CD8-positive, alpha-beta memory T cell (primary cell): ENCODE results near the gene PRKAA2. TPM values are rescaled to one million over a fixed set of nuclear protein-coding genes. Genes with fewer than 3 reads are reported as not detected.

Source experiments
- CTCF ChIA-PET: fragments of 350-600 bp; sonication (Branson Sonifier 250); formaldehyde crosslinking; loops from one replicate; lab custom pipeline; 2021; ENCODE audit warnings: antibody characterized with exemption; lab: Charles Lee
- POLR2A ChIA-PET: fragments of 350-600 bp; sonication (Branson Sonifier 250); formaldehyde crosslinking; loops from one replicate; lab custom pipeline; 2021; ENCODE audit warnings: antibody characterized with exemption; lab: Charles Lee
- DNase-seq, 5 donors: peaks; one replicate each; pipeline versions ENCODE4 v3.0.0 to v3.0.0-alpha.2; 2020 to 2022; ENCODE audit warnings: mixed read lengths in 1 of 5
- H3K27ac ChIP-seq: one replicate; pipeline ENCODE4 v1.7.0; 2013; ENCODE audit warnings: low read depth, mild to moderate bottlenecking, low read length, moderate library complexity
- H3K27me3 ChIP-seq: 2 replicates; pipeline ENCODE4 v1.7.0; 2013; ENCODE audit warnings: low read length, mild to moderate bottlenecking; ENCODE audit not compliant: insufficient read depth, poor library complexity, severe bottlenecking
- H3K36me3 ChIP-seq: 2 replicates; pipeline ENCODE4 v1.7.0; 2013; ENCODE audit warnings: mild to moderate bottlenecking, low read length, moderate library complexity; ENCODE audit not compliant: insufficient read depth
- H3K4me1 ChIP-seq: 2 replicates; pipeline ENCODE4 v1.7.0; 2013; ENCODE audit warnings: mild to moderate bottlenecking, low read length, moderate library complexity; ENCODE audit not compliant: insufficient read depth
- H3K4me3 ChIP-seq: 2 replicates; pipeline ENCODE4 v1.7.0; 2013; ENCODE audit warnings: mild to moderate bottlenecking, low read length
- H3K9me3 ChIP-seq: 2 replicates; pipeline ENCODE4 v1.7.0; 2013; ENCODE audit warnings: mild to moderate bottlenecking, low read length
- H3K27ac Mint-ChIP-seq, 8 donors: one replicate each; pipeline ENCODE4 v1.8.0; 2020 to 2021; ENCODE audit warnings: mixed read lengths in 8 of 8, mild to moderate bottlenecking in 6 of 8, inconsistent platforms in 3 of 8, moderate library complexity in 3 of 8
- H3K27me3 Mint-ChIP-seq, 2 donors: one replicate each; pipeline ENCODE4 v1.8.0; 2020 to 2021; ENCODE audit warnings: mixed read lengths in 2 of 2, mild to moderate bottlenecking in 1 of 2, moderate library complexity in 1 of 2
- H3K36me3 Mint-ChIP-seq, 3 donors: one replicate each; pipeline ENCODE4 v1.8.0; 2020 to 2021; ENCODE audit warnings: mixed read lengths in 3 of 3, inconsistent platforms in 1 of 3, mild to moderate bottlenecking in 1 of 3
- H3K4me1 Mint-ChIP-seq, 3 donors: one replicate each; pipeline ENCODE4 v1.8.0; 2020 to 2021; ENCODE audit warnings: mixed read lengths in 3 of 3, inconsistent platforms in 1 of 3, mild to moderate bottlenecking in 1 of 3
- H3K4me3 Mint-ChIP-seq, 7 donors: one replicate each; pipeline ENCODE4 v1.8.0; 2020 to 2021; ENCODE audit warnings: mixed read lengths in 7 of 7, mild to moderate bottlenecking in 6 of 7, moderate library complexity in 4 of 7, inconsistent platforms in 2 of 7
- H3K9me3 Mint-ChIP-seq, 5 donors: one replicate each; pipeline ENCODE4 v1.8.0; 2020 to 2022; ENCODE audit warnings: mixed read lengths in 5 of 5, mild to moderate bottlenecking in 3 of 5, moderate library complexity in 2 of 5, inconsistent platforms in 1 of 5
- polyA plus RNA-seq: library from polyadenylated mRNA; unstranded; fragments of 300-500 nt; fragmentation: Illumina TruSeq; gene quantifications from one replicate; pipeline ENCODE4 v1.2.3, GENCODE V29; 2021
- total RNA-seq, 2 experiments: library from RNA; stranded (reverse); gene quantifications; one replicate each; pipeline ENCODE4 v1.2.3, GENCODE V29; 2021

The PRKAA2 gene
- total and polyA plus RNA-seq, 3 experiments from 2014 or later = not detected

GRCh38 chr1:56726706-56727105 lies 81.6 kb downstream of the PRKAA2 start:
- Histone ChIP-seq H3K27me3 (no peaks in the 10 kb centered on the region), H3K27ac (no peak overlapping the region), H3K4me1 (no peaks in the 10 kb centered on the region), H3K36me3 (no peaks in the 10 kb centered on the region), H3K9me3 (no peaks in the 10 kb centered on the region), H3K4me3 (no peak overlapping the region)
- peaks cover 3 to 16% of the 10 kb centered on the region in 2 donors for H3K27me3 Mint-ChIP-seq
- H3K27ac Mint-ChIP-seq = no peak overlapping the region
- peaks cover 0 to 2% (median 0%) of the 10 kb centered on the region in 3 donors for H3K36me3 Mint-ChIP-seq
- POLR2A ChIA-PET = no interaction called here
- H3K4me3 Mint-ChIP-seq = no peak overlapping the region
- peaks cover 0 to 4% (median 0%) of the 10 kb centered on the region in 5 donors for H3K9me3 Mint-ChIP-seq
- CTCF ChIA-PET = no interaction called here
- no peaks in the 10 kb centered on the region for H3K4me1 Mint-ChIP-seq
- DNase-seq = no peak

- Histone ChIP-seq H3K9me3 (no peaks in the 10 kb centered on the region), H3K4me1 (no peaks in the 10 kb centered on the region), H3K36me3 (no peaks in the 10 kb centered on the region), H3K27me3 (no peaks in the 10 kb centered on the region), H3K4me3 (no peak overlapping the region), H3K27ac (no peak overlapping the region)
- H3K27me3 Mint-ChIP-seq = peaks cover 3 to 12% of the 10 kb centered on the region in 2 donors
- peaks cover 0 to 4% (median 0%) of the 10 kb centered on the region in 5 donors for H3K9me3 Mint-ChIP-seq
- H3K4me3 Mint-ChIP-seq = no peak overlapping the region
- CTCF ChIA-PET = no interaction called here
- H3K27ac Mint-ChIP-seq = no peak overlapping the region
- POLR2A ChIA-PET = no interaction called here
- peaks cover 0 to 2% (median 0%) of the 10 kb centered on the region in 3 donors for H3K36me3 Mint-ChIP-seq
- no peak for DNase-seq
- no peaks in the 10 kb centered on the region for H3K4me1 Mint-ChIP-seq
Measured at GRCh38 chr1:56728964-56729363, 83.8 kb downstream of the PRKAA2 start.

GRCh38 chr1:56745231-56745630 lies 100.1 kb downstream of the PRKAA2 start:
- Histone ChIP-seq H3K9me3 (no peaks in the 10 kb centered on the region), H3K4me1 (no peaks in the 10 kb centered on the region), H3K36me3 (no peaks in the 10 kb centered on the region), H3K27me3 (no peaks in the 10 kb centered on the region), H3K27ac (no peak overlapping the region), H3K4me3 (no peak overlapping the region)
- DNase-seq = no peak
- Mint-ChIP-seq H3K9me3 (peaks cover 0 to 4% (median 0%) of the 10 kb centered on the region in 5 donors), H3K4me3 (no peak overlapping the region), H3K4me1 (no peaks in the 10 kb centered on the region), H3K27ac (no peak overlapping the region), H3K27me3 (no peaks in the 10 kb centered on the region), H3K36me3 (no peaks in the 10 kb centered on the region)
- POLR2A ChIA-PET = no interaction called here
- CTCF ChIA-PET = no interaction called here

GRCh38 chr1:56754708-56755479 lies 109.8 kb downstream of the PRKAA2 start:
- Mint-ChIP-seq H3K4me1 (no peaks in the 10 kb centered on the region), H3K27ac (no peak overlapping the region), H3K27me3 (peaks cover 9 to 24% of the 10 kb centered on the region in 2 donors), H3K36me3 (no peaks in the 10 kb centered on the region), H3K9me3 (no peaks in the 10 kb centered on the region), H3K4me3 (no peak overlapping the region)
- Histone ChIP-seq H3K27ac (no peak overlapping the region), H3K4me1 (no peaks in the 10 kb centered on the region), H3K9me3 (no peaks in the 10 kb centered on the region), H3K4me3 (no peak overlapping the region), H3K27me3 (no peaks in the 10 kb centered on the region), H3K36me3 (no peaks in the 10 kb centered on the region)
- ChIA-PET CTCF (no interaction called here), POLR2A (no interaction called here)
- DNase-seq = no peak

- ChIA-PET CTCF (no interaction called here), POLR2A (no interaction called here)
- Mint-ChIP-seq H3K27me3 (peaks cover 9 to 24% of the 10 kb centered on the region in 2 donors), H3K36me3 (no peaks in the 10 kb centered on the region), H3K4me1 (no peaks in the 10 kb centered on the region), H3K4me3 (no peak overlapping the region), H3K9me3 (no peaks in the 10 kb centered on the region), H3K27ac (no peak overlapping the region)
- H3K27me3 ChIP-seq = no peaks in the 10 kb centered on the region
- no peak overlapping the region for H3K27ac ChIP-seq
- no peak for DNase-seq
- no peaks in the 10 kb centered on the region for H3K9me3 ChIP-seq
- no peaks in the 10 kb centered on the region for H3K36me3 ChIP-seq
- H3K4me3 ChIP-seq = no peak overlapping the region
- H3K4me1 ChIP-seq = no peaks in the 10 kb centered on the region
Measured at GRCh38 chr1:56755911-56756310, 110.8 kb downstream of the PRKAA2 start.

GRCh38 chr1:56758135-56758534 lies 113.0 kb downstream of the PRKAA2 start:
- POLR2A ChIA-PET = no interaction called here
- H3K4me1 ChIP-seq = no peaks in the 10 kb centered on the region
- H3K36me3 ChIP-seq = no peaks in the 10 kb centered on the region
- H3K9me3 ChIP-seq = no peaks in the 10 kb centered on the region
- H3K4me1 Mint-ChIP-seq = no peaks in the 10 kb centered on the region
- peaks cover 6 to 14% of the 10 kb centered on the region in 2 donors for H3K27me3 Mint-ChIP-seq
- H3K9me3 Mint-ChIP-seq = no peaks in the 10 kb centered on the region
- H3K4me3 Mint-ChIP-seq = no peak overlapping the region
- H3K27me3 ChIP-seq = no peaks in the 10 kb centered on the region
- H3K36me3 Mint-ChIP-seq = no peaks in the 10 kb centered on the region
- no peak overlapping the region for H3K27ac Mint-ChIP-seq
- no peak overlapping the region for H3K4me3 ChIP-seq
- no peak overlapping the region for H3K27ac ChIP-seq
- no peak for DNase-seq
- CTCF ChIA-PET = no interaction called here

- H3K9me3 ChIP-seq = no peaks in the 10 kb centered on the region
- Mint-ChIP-seq H3K9me3 (no peaks in the 10 kb centered on the region), H3K27ac (no peak overlapping the region), H3K36me3 (no peaks in the 10 kb centered on the region), H3K4me3 (no peak overlapping the region), H3K4me1 (no peaks in the 10 kb centered on the region), H3K27me3 (peaks cover 6 to 14% of the 10 kb centered on the region in 2 donors)
- H3K27me3 ChIP-seq = no peaks in the 10 kb centered on the region
- H3K36me3 ChIP-seq = no peaks in the 10 kb centered on the region
- H3K4me1 ChIP-seq = no peaks in the 10 kb centered on the region
- DNase-seq = no peak
- ChIA-PET CTCF (no interaction called here), POLR2A (no interaction called here)
- H3K27ac ChIP-seq = no peak overlapping the region
- no peak overlapping the region for H3K4me3 ChIP-seq
Measured at GRCh38 chr1:56758794-56759193, 113.7 kb downstream of the PRKAA2 start.
